Airway epithelial cell (primary cell): Measurements from ENCODE around the gene CSH2. TPM values are rescaled to one million over a fixed set of nuclear protein-coding genes. Genes with fewer than 3 reads are reported as not detected.

Experiments used
- total RNA-seq: library from RNA; depleted of rRNA; stranded (reverse); fragments of >200 nt; gene quantifications from 2 replicates; pipeline ENCODE4 v1.2.3, GENCODE V29; 2015

CSH2 gene
- not detected in 2 replicates for total RNA-seq

DNA sequence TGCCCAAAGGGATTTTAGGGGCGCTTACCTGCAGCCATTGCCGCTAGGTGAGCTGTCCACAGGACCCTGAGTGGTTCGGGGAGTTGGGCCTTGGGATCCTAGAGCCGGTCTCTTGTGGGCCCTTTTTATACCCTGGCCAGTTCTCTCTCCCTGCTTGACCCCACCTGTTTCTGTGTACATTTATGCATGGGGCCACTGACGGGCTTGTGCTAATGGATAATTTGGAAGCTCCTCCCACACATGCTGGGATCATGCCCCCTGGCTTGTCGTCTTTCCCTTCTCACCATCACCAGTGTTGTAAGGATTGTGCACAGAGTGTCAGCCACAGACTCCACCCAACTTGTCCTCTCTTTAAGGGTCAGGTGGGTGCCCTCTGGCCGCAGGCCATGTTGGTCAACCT lies at the start of gene CSH2:
Gene CSH2 (minus strand): TSS at position 101 of the 400 bp plus-strand sequence. CDS start 63 bp downstream, at position 38.

DNA sequence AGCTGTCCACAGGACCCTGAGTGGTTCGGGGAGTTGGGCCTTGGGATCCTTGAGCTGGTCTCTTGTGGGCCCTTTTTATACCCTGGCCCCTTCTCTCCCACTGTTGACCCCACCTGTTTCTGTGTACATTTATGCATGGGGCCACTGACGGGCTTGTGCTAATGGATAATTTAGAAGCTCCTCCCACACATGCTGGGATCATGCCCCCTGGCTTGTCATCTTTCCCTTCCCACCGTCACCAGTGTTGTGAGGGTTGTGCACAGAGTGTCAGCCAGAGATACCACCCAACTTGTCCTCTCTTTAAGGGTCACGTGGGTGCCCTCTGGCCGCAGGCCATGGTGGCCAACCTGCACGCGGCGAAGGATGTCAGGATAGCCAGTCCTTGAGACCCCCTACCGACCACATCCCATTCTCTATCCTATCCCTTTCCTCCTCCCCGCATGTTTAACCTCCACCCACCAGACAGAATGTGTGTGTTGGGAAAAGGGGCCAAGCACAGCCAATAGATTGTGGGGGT lies 45.4 kb upstream of the CSH2 start, which contains the start of gene GH1:
Gene GH1 (minus strand): TSS at position 51 of the 517 bp plus-strand sequence. CDS start 63 bp downstream, outside the sequence.

GRCh38 chr17:63911041-63911635 lies 37.7 kb upstream of the CSH2 start, which contains the start of gene CSHL1:
Gene CSHL1, minus strand, starts transcription at chr17:63911258. Its CDS starts 62 bp downstream, at chr17:63911196.

GRCh38 chr17:63896524-63897354 lies 23.3 kb upstream of the CSH2 start, which contains the start of gene CSH1:
Gene CSH1, minus strand, starts transcription at chr17:63896574. Its CDS starts 63 bp downstream, at chr17:63896511.

GRCh38 chr17:63881935-63882601 lies 8.6 kb upstream of the CSH2 start, which contains the start of gene GH2:
Gene GH2, minus strand, starts transcription at chr17:63881944. Its CDS starts 143 bp downstream, at chr17:63881801.

GRCh38 chr17:63842540-63843386 lies 30.7 kb downstream of the CSH2 start, which contains the start of gene SMARCD2:
Gene SMARCD2, minus strand, starts transcription at chr17:63842685. Its CDS starts 11 bp downstream, at chr17:63842674.

GRCh38 chr17:63827002-63827800 lies 46.3 kb downstream of the CSH2 start, which contains the start of the genes FTSJ3 and PSMC5:
Gene FTSJ3, minus strand, starts transcription at chr17:63827663. Its CDS starts 761 bp downstream, at chr17:63826902.
Gene PSMC5, plus strand, starts transcription at chr17:63827431. Its CDS starts 60 bp downstream, at chr17:63827491.

Other genes with a start within 250 kb of the CSH2 start
- gene LIMD2, start 173.6 kb downstream of the CSH2 start, total RNA-seq, result 17.1 and 21.8 TPM in 2 replicates
- gene STRADA, start 131.9 kb downstream of the CSH2 start, total RNA-seq, result 13.4 and 20.8 TPM in 2 replicates
- 26.6 and 44.4 TPM in 2 replicates for gene CCDC47, start 100.1 kb downstream of the CSH2 start, total RNA-seq
- gene DDX42, start 99.5 kb downstream of the CSH2 start, total RNA-seq, result 22.0 and 36.0 TPM in 2 replicates
- 79.1 and 80.3 TPM in 2 replicates for gene PSMC5, start 46.2 kb downstream of the CSH2 start, total RNA-seq
- gene FTSJ3, start 46.0 kb downstream of the CSH2 start, total RNA-seq, result 51.0 and 67.3 TPM in 2 replicates
- 185 and 226 TPM in 2 replicates for gene SMARCD2, start 31.0 kb downstream of the CSH2 start, total RNA-seq
- not detected in 2 replicates for gene GH2, start 8.3 kb upstream of the CSH2 start, total RNA-seq
- not detected in 2 replicates for gene CSH1, start 22.9 kb upstream of the CSH2 start, total RNA-seq
- gene CSHL1, start 37.6 kb upstream of the CSH2 start, total RNA-seq, result not detected in 2 replicates
- not detected in 2 replicates for gene GH1, start 45.2 kb upstream of the CSH2 start, total RNA-seq
- gene CD79B, start 58.7 kb upstream of the CSH2 start, total RNA-seq, result not detected in 2 replicates
- not detected in 2 replicates for gene SCN4A, start 99.2 kb upstream of the CSH2 start, total RNA-seq
- gene PRR29, start 124.7 kb upstream of the CSH2 start, total RNA-seq, result 0.07 and 0.37 TPM in 2 replicates
- 0.21 TPM in 1 of 2 replicates, not detected in the other for gene ICAM2, start 147.0 kb upstream of the CSH2 start, total RNA-seq